DMS114 treated with DMSO at 0.1 percent for 48 hours (cell line): Measurements from ENCODE around the gene SGMS1.
"Not testable (repeated sequence)": the region's sequence is repeated elsewhere in the genome, so short reads cannot be mapped to it uniquely, and the experiment has no call there.

Experiments used
- DNase-seq: peaks from one replicate; lab custom pipeline; 2025; ENCODE audit not compliant: unreplicated experiment; lab: John Stamatoyannopoulos, UW

The SGMS1 gene

DNA sequence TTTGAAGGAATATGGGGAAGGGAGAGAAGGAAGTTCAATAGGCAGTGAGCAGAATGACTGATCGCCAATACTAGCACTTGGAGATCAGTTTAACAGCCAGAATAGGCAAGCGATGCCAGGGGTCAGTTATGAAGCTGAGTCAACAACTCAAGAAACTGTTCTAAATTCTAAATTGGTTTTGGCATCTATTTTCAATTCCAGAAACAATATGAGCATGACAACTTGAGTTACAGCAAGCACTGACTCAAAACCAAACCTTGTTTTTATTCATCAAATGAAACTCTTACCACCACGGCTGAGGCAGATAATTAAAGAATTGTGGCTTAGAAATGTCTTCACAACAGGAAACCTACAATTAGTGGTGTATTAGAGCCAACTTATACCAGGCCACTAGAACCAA, 192.0 kb downstream of the SGMS1 start:
- DNase-seq, result no peak

DNA sequence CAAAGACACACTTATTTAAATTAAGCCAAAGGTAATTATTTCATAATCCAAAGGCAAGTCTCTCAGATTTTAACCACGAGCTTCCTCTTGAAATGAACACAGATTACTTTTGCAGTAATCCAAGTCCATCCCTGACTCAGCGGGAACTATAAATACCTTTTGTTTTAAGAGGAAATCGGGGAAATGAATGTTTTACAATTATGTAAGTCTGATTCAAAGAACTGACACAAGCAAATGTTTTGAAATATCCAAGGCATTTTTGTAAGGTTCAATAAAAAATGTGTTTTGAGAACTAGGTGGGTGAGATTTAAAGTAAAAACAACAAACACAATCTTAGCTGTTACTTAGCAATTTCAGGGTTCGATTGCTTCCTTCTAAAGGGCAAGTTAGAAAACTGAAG, 192.6 kb downstream of the SGMS1 start:
- DNase-seq, result no peak

DNA sequence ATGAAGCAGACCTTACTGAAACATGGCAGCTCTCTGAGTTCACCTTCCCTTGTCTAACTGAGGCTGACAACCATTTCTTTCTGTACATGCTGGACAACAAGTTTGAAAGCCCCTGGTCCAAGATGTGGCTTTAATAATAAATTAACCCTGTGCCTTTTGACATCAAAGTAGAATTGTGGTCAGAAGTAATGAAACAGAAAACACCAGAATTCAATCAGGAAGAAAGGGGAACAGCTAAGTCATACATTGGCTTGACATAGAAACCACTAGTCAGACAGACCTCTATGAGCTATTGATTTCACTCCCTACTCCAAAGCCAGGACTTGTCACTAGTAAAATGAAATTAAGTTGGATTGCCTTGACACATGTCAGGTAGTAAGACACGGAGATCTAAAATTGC, 197.3 kb downstream of the SGMS1 start:
- no peak for DNase-seq

DNA sequence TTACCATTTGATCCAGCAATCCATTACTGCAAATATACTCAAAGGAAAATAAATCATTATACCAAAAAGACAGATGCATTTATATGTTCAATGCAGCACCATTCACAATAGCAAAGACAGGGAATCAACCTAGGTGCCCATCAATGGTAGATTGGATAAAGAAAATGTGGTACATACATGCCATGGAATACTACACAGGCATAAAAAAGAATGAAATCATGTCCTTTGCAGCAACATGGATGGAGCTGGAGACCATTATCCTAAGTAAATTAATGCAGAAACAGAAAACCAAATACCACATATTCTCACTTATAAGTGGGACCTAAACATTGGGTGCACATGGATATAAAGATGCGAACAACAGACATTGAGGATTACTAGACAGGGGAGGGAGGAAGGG, 198.5 kb downstream of the SGMS1 start:
- not testable (repeated sequence) for DNase-seq

DNA sequence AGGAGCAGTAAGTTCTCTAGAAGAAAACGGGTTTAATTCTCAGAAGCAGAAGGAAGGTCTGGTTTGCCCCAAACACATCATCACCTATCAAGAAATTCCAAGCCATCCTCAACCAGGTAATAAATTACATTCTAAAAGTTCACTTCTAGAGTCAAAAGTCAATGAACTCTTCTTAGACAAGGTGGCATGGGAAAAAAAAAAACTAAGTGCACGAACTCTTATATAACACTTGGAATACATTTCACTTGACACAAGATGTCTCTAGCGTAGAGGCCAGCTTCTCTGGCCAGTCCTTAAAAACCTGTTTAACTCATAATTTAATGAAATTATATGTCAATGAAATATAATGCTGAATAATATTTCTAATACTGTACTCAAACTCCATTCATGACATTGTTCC, 200.3 kb downstream of the SGMS1 start:
- DNase-seq, result no peak

DNA sequence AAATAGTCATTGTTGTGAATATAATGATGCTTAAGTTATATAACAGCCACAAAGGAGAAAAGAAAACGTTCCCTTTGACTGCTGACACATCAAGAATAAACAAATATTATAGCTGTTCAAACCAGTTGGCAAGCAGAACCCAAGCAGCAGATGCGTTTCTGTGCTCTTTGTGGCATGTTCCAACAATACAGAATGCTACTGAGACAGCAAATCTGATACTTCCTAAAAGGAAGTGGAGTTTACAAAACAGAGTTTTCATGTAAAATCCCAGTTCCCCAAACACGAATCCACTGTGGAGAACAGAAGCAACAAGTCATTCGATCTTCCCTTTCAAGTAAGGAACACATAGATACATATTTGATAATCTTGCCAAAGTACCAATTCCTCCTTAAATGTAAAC, 201.5 kb downstream of the SGMS1 start:
- no peak for DNase-seq

DNA sequence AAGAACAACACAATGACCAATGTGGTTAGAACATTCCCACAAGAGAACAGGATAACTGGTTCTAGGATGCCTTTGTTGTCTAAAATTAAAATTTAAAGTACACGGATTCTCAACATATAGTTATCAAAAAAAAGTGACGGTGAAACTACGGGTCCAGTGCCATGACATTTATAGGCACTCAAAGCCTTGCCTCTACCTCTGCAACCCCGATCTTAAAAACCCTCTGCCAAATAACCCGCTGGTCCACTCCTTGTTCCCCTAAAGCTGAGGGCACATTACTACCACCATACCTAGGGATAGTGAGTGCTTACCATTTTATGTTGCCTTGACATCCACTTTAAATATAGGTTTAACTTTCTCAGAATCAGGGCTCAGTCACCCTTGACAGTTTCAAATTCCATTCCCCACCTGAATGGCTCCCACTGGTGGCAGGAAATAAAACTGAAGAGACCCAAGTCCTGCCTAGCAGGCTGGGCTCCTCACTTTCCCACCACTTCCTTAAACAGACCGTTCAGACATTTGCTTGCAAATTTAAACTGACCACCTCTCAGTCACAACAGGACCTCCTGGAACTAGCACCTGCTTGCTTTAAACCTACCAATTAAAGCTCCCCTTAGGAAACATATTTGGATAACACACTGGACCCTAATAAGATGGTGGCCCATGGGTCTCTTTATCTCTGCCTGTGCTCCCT, 202.6 kb downstream of the SGMS1 start:
- no peak for DNase-seq

DNA sequence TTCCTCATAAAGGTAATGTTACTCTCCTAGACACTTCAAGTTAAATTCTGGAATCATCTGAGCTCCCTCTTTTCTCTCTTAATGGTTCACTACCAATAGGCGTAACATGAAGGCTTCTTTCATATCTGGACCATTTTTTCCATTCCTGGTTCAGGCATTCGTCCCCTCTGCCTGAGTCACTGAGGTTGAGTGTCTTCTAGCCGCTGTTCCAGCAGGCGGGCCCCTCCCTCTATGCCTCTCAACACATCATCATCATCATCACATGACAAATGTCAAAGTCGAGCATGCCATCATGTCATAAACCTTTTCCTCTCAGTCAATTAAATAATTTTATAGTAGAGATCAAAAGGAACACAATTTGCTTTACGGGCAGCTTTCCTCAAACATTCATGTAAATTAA, 203.6 kb downstream of the SGMS1 start:
- DNase-seq, result no peak

DNA sequence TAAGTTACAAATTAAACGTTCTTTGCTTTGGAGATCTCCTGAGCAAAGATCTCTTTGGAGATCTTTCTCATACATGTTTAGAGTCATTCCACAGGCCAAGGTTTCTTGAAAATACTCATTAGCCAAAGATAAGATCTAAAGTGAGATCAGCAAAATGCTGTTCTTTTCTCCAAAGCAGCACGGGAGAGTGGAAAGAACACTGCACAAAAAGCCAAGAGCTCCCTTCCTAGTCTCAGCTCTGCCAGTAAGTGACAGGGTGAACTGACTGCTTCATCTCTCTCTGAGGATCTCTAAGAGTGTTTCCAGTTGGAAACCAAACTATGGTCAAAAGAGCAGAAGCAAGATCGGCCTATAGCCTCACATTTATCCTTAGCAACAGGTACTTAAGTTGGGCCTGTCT, 204.0 kb downstream of the SGMS1 start:
- no peak for DNase-seq

DNA sequence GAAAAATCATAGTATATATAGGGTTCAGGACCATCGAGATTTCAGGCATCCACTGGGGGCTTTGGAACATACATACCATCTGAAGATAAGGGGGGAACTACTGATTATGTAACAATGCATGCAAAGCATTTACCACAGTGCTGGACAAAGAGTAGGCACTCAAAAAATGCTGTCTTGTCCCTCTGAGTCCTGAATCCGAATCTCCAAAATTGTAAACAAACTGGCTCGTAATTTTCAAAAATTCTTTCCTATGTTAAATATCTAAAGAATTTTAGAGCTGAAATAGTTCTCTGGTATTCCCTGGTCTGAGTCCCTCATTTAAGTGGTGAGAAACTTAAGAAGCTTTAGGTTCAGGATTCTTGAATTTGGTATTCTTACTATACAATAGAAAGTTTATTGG, 204.7 kb downstream of the SGMS1 start:
- DNase-seq, result no peak

DNA sequence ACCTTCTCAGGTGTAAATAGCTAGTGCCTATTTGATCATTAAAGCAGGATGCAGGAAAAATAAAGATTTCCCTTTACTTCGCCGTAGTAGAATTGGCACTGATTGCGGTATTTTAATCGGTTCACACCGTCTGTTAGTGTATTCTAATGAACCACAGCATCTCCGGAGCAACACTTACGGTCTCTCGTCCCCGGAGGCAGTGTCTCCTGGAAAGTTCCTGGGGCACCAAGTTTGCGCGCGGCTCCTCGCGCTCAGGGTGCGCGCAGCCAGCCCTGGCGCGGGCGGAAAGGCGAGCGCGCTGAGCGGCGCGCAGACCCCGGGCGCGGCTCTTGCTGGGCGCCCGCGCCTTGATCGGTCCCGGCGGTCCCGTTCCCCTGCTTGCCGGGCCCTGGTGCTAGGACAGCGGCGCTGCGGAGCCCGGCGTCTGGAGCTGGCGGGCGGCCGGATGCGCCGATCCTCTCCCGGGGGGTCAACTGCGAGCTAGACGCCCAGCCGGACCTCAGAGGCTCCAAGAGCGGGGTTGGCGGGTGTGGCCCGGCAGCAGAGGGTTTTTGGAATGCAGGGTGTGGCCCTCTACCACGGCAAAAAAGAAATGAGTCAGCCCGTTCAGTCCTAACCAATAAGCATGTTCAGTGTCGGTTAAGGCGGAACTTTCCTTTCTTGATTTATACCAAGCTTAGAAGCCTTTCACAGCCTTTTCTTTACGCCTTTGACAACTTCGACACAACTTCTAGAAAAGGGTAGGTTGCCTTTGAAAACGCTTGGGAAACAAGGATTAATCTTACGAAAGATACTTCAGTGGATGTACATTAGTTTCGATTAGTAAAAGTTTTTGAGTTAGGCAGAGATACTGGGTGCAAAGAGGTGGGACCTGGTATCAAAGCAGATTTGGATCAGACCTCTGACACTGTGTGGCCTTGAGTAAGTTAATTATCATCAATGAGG, 205.6 kb downstream of the SGMS1 start:
- DNase-seq, result peak; percentile 76

DNA sequence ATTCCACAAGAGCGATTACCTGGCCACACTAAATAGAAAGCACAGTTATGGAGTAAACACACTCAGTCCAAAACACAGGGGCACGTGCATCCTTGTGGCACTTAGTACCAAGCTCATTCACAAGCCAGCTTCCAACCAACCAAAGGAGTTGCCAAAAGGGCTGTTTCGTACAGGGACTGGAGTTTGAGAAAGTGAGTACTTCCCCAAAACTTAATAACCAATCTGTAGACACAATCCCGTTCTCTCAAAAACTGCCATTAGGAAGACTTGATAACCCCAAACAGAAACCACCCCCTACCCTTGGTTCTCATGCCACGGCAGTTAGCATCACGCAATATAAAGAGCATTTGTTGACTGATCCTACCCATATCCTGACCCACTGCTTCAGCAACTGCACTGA, 206.3 kb downstream of the SGMS1 start:
- DNase-seq, result peak; percentile 33

DNA sequence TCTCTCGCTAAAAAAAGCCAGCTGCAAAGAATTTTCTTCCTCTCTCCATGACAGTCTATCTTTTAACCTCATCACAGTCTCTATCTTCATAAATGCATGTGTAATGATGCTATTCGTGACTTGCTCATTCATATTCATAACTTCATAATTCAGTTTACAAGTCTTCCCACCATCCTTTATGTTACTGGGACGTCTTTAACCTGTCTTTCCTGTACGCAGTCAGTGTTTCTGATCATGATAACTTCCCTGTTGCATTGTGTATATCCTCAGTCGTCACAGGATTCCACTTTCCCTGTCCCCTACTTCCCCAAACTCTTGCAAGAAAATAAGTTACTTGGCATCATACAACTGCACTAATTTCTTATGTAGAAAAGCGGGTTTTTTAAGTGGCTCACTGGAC, 206.9 kb downstream of the SGMS1 start:
- no peak for DNase-seq

DNA sequence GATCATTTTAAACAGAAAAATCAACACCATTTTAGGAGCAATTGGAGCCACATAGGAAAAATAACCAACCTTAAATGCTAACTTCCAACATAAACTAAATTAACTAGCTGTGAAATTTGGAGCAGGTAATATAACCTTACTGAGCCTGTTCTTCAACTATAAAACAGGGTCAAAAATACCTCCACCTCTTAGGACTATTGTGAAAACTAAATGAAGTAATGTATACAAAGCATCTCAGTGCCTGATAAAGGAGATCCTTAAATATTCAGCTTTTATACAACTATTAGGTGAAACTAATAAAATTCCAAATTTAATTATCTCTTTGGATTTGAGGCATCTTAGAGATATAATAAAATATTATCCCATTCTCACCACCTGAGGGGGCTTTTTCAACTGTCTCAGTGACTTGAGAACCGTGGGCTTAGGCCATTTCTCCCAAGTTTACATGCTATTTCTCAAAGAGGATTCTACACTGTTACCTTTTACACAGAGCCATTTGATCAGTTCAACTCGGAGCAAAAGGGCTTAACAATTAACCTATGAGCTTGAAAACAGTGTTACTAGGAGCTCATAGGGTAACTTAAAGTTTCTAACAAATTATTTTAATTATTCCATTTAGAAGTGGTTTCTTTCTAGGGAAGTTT, 207.5 kb downstream of the SGMS1 start:
- DNase-seq, result no peak

DNA sequence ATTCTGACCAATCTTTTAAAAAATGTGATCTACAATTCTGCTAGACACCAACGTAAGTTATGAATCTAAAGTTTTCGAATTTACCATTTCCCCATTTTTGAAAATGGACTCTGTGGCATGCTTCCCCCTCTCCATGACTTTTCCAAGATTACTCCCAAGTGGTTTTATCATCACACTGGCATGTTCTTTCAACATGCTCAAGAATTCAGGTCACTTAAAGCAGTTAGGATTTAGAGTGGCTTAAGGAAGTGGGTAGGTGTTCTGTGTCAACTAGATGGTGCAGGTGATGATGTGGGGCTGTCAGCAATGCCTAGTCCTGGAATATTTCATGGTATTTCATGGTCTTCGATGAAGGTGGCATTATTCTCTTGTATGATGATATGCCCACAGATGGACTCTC, 208.5 kb downstream of the SGMS1 start:
- no peak for DNase-seq

DNA sequence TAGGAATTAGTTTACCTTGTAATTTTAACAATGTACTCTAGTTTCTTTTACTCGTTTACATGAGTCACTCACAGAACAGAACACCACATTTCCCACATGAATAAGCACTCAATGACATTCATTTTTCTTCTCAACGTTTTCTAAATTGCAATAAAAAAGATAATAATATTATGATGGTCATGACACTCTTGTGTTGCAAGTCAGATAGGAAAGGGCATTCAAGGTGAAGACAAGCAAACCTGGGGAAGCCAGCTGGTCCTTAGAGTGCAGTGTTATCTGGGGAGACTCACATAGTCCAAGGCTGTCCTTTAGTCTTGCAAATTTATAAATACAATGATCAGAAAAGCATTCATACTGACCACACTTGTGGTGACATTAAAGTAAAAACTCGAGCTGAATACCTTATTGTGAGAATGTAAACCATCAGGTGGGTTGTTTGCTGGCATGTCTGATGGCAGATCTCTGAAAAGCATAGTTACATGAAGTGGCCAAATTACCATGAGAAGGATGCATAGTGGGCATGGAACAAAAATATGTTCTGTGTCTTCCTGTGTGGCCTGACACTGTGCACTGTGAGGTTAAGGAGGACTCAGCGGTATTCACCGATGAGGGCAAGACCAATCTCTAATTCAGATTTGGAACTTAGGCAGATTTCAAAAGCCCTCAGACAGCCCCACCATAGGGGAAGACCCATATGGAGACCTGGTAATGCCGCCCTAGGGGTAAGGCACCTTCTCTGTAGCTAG, 213.5 kb downstream of the SGMS1 start:
- no peak for DNase-seq

DNA sequence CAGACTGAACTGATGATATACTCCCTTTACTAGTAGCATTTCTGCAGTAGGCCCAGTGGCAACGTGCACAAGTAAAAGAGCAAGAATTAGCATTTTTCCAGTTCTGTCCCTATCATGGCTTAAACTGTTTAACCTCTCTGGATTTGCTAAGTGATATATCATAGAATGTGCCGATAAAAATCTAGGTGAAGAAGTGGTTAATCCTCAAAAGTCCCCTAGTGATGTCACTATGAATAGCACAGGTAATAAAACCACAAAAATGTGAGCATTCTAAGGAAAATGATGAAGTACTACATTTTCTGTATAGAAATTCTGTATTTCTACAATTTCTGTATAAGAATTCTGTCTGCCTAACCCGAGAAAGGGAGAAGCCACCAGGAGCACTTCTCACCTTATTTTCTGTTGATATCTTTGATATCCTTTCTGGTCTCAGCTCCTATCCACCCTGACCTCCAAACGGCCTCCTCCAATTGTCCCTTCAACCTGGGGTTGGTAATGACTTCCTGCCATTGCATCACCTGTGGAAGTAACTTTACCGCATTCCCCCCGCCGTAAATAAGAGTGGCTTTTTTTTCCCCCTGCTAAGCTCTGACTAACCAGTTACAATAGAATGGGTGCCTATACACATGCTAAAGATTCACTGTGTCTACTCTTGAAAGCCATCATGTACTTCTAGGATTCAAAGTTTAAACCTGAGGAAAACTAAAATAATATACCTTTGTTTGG, 216.5 kb downstream of the SGMS1 start:
- no peak for DNase-seq

DNA sequence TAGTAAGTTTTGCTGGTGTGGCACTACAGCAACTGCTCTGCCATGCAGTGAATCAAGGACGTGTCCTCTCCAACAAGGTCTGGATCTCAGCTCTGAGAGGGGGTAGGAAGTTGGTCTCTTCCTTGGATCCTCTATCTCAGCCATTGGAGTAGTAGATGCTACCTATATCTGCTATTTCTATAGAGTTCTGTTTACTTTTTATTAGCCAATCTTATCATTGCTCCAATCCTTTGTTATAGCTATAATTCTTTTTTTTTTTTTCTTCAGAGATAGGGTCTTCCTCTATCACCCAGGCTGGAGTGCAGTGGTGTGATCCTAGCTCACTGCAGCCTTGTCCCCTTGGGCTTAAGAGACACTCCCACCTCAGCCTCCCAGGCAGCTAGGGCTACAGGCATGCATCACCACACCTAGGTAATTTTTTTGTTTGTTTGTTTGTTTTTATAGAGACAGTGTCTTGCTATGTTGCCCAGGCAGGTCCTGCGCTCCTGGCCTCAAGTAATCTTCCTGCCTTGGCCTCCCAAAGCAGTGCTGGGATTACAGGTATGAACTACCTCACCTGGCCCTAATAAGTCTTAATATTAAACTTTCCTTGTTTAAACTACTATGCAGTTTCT, 217.2 kb downstream of the SGMS1 start:
- DNase-seq, result no peak

DNA sequence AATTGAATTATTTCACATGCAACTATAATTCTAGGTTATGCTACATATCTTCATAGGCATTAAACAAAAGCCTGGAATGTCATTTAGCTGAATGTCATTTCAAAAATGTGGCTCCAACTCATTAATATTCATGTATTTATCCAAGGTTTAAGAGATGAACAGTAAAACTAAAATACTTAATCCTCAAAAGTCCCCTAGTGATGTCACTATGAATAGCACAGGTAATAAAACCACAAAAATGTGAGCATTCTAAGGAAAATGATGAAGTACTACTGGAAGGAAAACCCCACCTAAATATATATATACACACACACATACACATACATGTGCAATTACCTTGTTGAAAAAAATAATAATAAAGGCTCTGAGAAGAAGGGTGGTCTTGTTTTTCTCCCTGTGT, 218.0 kb downstream of the SGMS1 start:
- no peak for DNase-seq
